GM21825 (cell line): ENCODE results near the gene CTXN3.

Source experiments
- ATAC-seq: cut with Tn5 transposase; IDR thresholded peaks from one replicate; pipeline ENCODE4 v1.9.1; 2021; ENCODE audit warnings: mild to moderate bottlenecking, moderate library complexity; ENCODE audit not compliant: unreplicated experiment

CTXN3 gene

GRCh38 chr5:127649018-127649439, at the start of gene CTXN3:
Gene CTXN3, plus strand, starts transcription at chr5:127649082. Its CDS starts 8,440 bp downstream, at chr5:127657522.
- ATAC-seq: no peak

- ATAC-seq: no peak
Observed at GRCh38 chr5:127599320-127599719, 49.6 kb upstream of the CTXN3 start.

GRCh38 chr5:127599847-127600246, 49.0 kb upstream of the CTXN3 start:
- no peak for ATAC-seq

GRCh38 chr5:127601111-127601510, 47.8 kb upstream of the CTXN3 start:
- no peak for ATAC-seq

- no peak for ATAC-seq
Observed at GRCh38 chr5:127601601-127602000, 47.3 kb upstream of the CTXN3 start.

- ATAC-seq: no peak
Observed at GRCh38 chr5:127602481-127602880, 46.4 kb upstream of the CTXN3 start.

- ATAC-seq: no peak
Observed at GRCh38 chr5:127602896-127603844, 45.7 kb upstream of the CTXN3 start.

- ATAC-seq: no peak
Observed at GRCh38 chr5:127608077-127608660, 40.7 kb upstream of the CTXN3 start.

- ATAC-seq: no peak
Observed at GRCh38 chr5:127609011-127609410, 39.9 kb upstream of the CTXN3 start.

GRCh38 chr5:127609957-127610356, 38.9 kb upstream of the CTXN3 start:
- no peak for ATAC-seq

GRCh38 chr5:127612441-127613141, 36.3 kb upstream of the CTXN3 start:
- ATAC-seq: no peak

GRCh38 chr5:127615916-127616315, 33.0 kb upstream of the CTXN3 start:
- ATAC-seq: no peak

- no peak for ATAC-seq
Observed at GRCh38 chr5:127619908-127620479, 28.9 kb upstream of the CTXN3 start.

- no peak for ATAC-seq
Observed at GRCh38 chr5:127621601-127622325, 27.1 kb upstream of the CTXN3 start.

GRCh38 chr5:127634007-127634406, 14.9 kb upstream of the CTXN3 start:
- no peak for ATAC-seq

- no peak for ATAC-seq
Observed at GRCh38 chr5:127639828-127640227, 9.1 kb upstream of the CTXN3 start.

- no peak for ATAC-seq
Observed at GRCh38 chr5:127642949-127643348, 5.9 kb upstream of the CTXN3 start.

- ATAC-seq: no peak
Observed at GRCh38 chr5:127643607-127644006, 5.3 kb upstream of the CTXN3 start.

GRCh38 chr5:127645300-127645726, 3.6 kb upstream of the CTXN3 start:
- no peak for ATAC-seq

- no peak for ATAC-seq
Observed at GRCh38 chr5:127647361-127647958, 1.4 kb upstream of the CTXN3 start.
